Panc1 (cell line): ENCODE data around the gene SH3PXD2A. TPM values are rescaled to one million over a fixed set of nuclear protein-coding genes. Genes with fewer than 3 reads are reported as not detected.

Source experiments
- ATAC-seq: fragments of 200-7000 bp; cut with Tn5 transposase; 2 replicates; pipeline ENCODE4 v1.9.1; 2020; ENCODE audit warnings: mild to moderate bottlenecking, moderate library complexity
- BruUV-seq: library from RNA; stranded (reverse); fragments of 400-500 nt; replicated peaks from 2 replicates; lab custom pipeline; 2021; lab: Mats Ljungman, UMichigan
- CTCF ChIA-PET: fragments of 300-600 bp; sonication (Branson Sonifier 250); formaldehyde crosslinking; loops from one replicate; lab custom pipeline; 2022; ENCODE audit warnings: antibody characterized with exemption; lab: Charles Lee
- POLR2A ChIA-PET: fragments of 300-600 bp; sonication (Branson Sonifier 250); formaldehyde crosslinking; loops from one replicate; lab custom pipeline; 2022; ENCODE audit warnings: antibody characterized with exemption; lab: Charles Lee
- DNase-seq: peaks from one replicate; pipeline ENCODE4 v3.0.0-alpha.2; 2010; ENCODE audit warnings: low read depth, low spot score
- H3K27ac ChIP-seq: 2 replicates; pipeline ENCODE4 v1.5.1; 2011; ENCODE audit warnings: mild to moderate bottlenecking, low read length, inconsistent platforms
- H3K27me3 ChIP-seq: fragments of 200-500 bp; sonication (Bioruptor generic); 2 replicates; pipeline ENCODE4 v1.6.0; 2014; ENCODE audit warnings: low read length, inconsistent platforms; ENCODE audit not compliant: control insufficient read depth, insufficient read depth
- H3K36me3 ChIP-seq: fragments of 200-500 bp; sonication (Bioruptor generic); 2 replicates; pipeline ENCODE4 v1.5.1; 2014; ENCODE audit warnings: inconsistent platforms, mild to moderate bottlenecking, low read length, moderate library complexity; ENCODE audit not compliant: control insufficient read depth, insufficient read depth
- H3K4me1 ChIP-seq: 2 replicates; pipeline ENCODE4 v1.5.1; 2011; ENCODE audit warnings: inconsistent platforms, mild to moderate bottlenecking, low read length, moderate library complexity; ENCODE audit not compliant: control insufficient read depth, insufficient read depth
- H3K4me3 ChIP-seq, 2 experiments: 2 replicates each; pipeline ENCODE4 v1.5.1; 2011 to 2012; ENCODE audit warnings: low read depth in 2 of 2, low read length in 2 of 2, mild to moderate bottlenecking in 2 of 2, inconsistent platforms in 1 of 2, moderate library complexity in 1 of 2
- H3K9me3 ChIP-seq: fragments of 200-500 bp; sonication (Bioruptor generic); 2 replicates; pipeline ENCODE4 v1.5.1; 2014; ENCODE audit warnings: low read depth, mild to moderate bottlenecking, inconsistent platforms, low read length, moderate library complexity; ENCODE audit not compliant: control insufficient read depth, insufficient read depth
- CTCF ChIP-seq: fragments of 450-650 bp; IDR thresholded peaks from 2 replicates; pipeline ENCODE4 v1.5.1; 2017; ENCODE audit warnings: mild to moderate bottlenecking
- POLR2AphosphoS5 ChIP-seq: IDR thresholded peaks from 2 replicates; pipeline ENCODE4 v1.6.1; 2012; ENCODE audit warnings: mild to moderate bottlenecking, low read depth, low read length, moderate library complexity
- REST ChIP-seq, 2 experiments: IDR thresholded peaks; 2 replicates each; pipeline ENCODE4 v1.6.1; 2011 to 2012; ENCODE audit warnings: low read depth in 2 of 2, control low read depth in 1 of 2, low read length in 1 of 2, mild to moderate bottlenecking in 1 of 2, moderate library complexity in 1 of 2; ENCODE audit not compliant: insufficient read depth in 1 of 2
- SIN3A ChIP-seq: IDR thresholded peaks from 2 replicates; pipeline ENCODE4 v1.6.1; 2012; ENCODE audit warnings: low read depth, mild to moderate bottlenecking, low read length, moderate library complexity, borderline replicate concordance; ENCODE audit not compliant: insufficient read depth
- TCF7L2 ChIP-seq: IDR thresholded peaks from 2 replicates; pipeline ENCODE4 v1.6.1; 2011; ENCODE audit warnings: mild to moderate bottlenecking, low read depth, low read length, inconsistent platforms
- in situ Hi-C: cut with HindIII; loops from 2 replicates; pipeline ENCODE4 v1.10.0; 2016; ENCODE audit warnings: low sequenced_read_pairs, low pct_unique_long_range_greater_than_20kb
- intact Hi-C: fragments of 100-400 bp; cut with micrococcal nuclease; formaldehyde crosslinking; loops from one replicate; pipeline ENCODE4 v1.10.0; 2022; ENCODE audit not compliant: unreplicated experiment
- total RNA-seq: library from RNA; stranded (reverse); gene quantifications from one replicate; pipeline ENCODE4 v1.2.1, GENCODE V29; 2021; ENCODE audit not compliant: unreplicated experiment

Gene SH3PXD2A
- total RNA-seq, 1 experiment from 2014 or later, result 5.7 TPM

GRCh38 chr10:103578782-103579382, 276.5 kb downstream of the SH3PXD2A start:
- Histone ChIP-seq H3K4me1 (peaks cover 6% of the 10 kb centered on the region; the same call in 1 of the 2 replicates), H3K36me3 (no peaks in the 10 kb centered on the region), H3K27ac (no peak overlapping the region), H3K9me3 (no peaks in the 10 kb centered on the region), H3K27me3 (no peaks in the 10 kb centered on the region; the same call in 1 of the 2 replicates), H3K4me3 (no peak overlapping the region)
- no peak for TF ChIP-seq TCF7L2
- TF ChIP-seq CTCF, result no peak
- no peak for TF ChIP-seq REST (IDR thresholded peaks at IDR 0.05; ENCODE audit: insufficient read depth in 1 of 2, low read depth in 2 of 2, low read length in 1 of 2)
- no peak for TF ChIP-seq SIN3A
- TF ChIP-seq POLR2AphosphoS5, result no peak
- ATAC-seq, result no peak
- BruUV-seq, result no TSS peak
- CTCF ChIA-PET, result no interaction called here
- DNase-seq, result no peak
- in situ Hi-C loops, result no loop called here
- intact Hi-C loops, result no loop called here
- POLR2A ChIA-PET, result no interaction called here

- Histone ChIP-seq H3K27ac (no peak overlapping the region), H3K27me3 (no peaks in the 10 kb centered on the region; the same call in 1 of the 2 replicates), H3K4me1 (peaks cover 6% of the 10 kb centered on the region), H3K9me3 (no peaks in the 10 kb centered on the region), H3K4me3 (no peak overlapping the region), H3K36me3 (no peaks in the 10 kb centered on the region)
- no TSS peak for BruUV-seq
- ChIA-PET POLR2A (no interaction called here), CTCF (interaction anchor here (0.6 to 1.8 kb wide), 2 partner anchors 12 to 94 kb away, joined by 4 read pairs; no protein-coding TSS in a partner anchor)
- in situ Hi-C loops, result no loop called here
- no peak for ATAC-seq
- no peak for TF ChIP-seq REST (IDR thresholded peaks at IDR 0.05; ENCODE audit: insufficient read depth in 1 of 2, low read depth in 2 of 2, low read length in 1 of 2)
- TF ChIP-seq CTCF, result no peak
- TF ChIP-seq TCF7L2, result no peak
- no peak for TF ChIP-seq SIN3A
- TF ChIP-seq POLR2AphosphoS5, result no peak
- no peak for DNase-seq
- intact Hi-C loops, result no loop called here
Observed at GRCh38 chr10:103576862-103577261, 278.5 kb downstream of the SH3PXD2A start.
